Panc1 (cell line): ENCODE results near the gene PSTK. TPM values are rescaled to one million over a fixed set of nuclear protein-coding genes. Genes with fewer than 3 reads are reported as not detected.

ENCODE experiments used
- ATAC-seq: fragments of 200-7000 bp; cut with Tn5 transposase; 2 replicates; pipeline ENCODE4 v1.9.1; 2020; ENCODE audit warnings: mild to moderate bottlenecking, moderate library complexity
- BruUV-seq: library from RNA; stranded (reverse); fragments of 400-500 nt; replicated peaks from 2 replicates; lab custom pipeline; 2021; lab: Mats Ljungman, UMichigan
- CTCF ChIA-PET: fragments of 300-600 bp; sonication (Branson Sonifier 250); formaldehyde crosslinking; loops from one replicate; lab custom pipeline; 2022; ENCODE audit warnings: antibody characterized with exemption; lab: Charles Lee
- POLR2A ChIA-PET: fragments of 300-600 bp; sonication (Branson Sonifier 250); formaldehyde crosslinking; loops from one replicate; lab custom pipeline; 2022; ENCODE audit warnings: antibody characterized with exemption; lab: Charles Lee
- DNase-seq: peaks from one replicate; pipeline ENCODE4 v3.0.0-alpha.2; 2010; ENCODE audit warnings: low read depth, low spot score
- H3K27ac ChIP-seq: 2 replicates; pipeline ENCODE4 v1.5.1; 2011; ENCODE audit warnings: mild to moderate bottlenecking, low read length, inconsistent platforms
- H3K27me3 ChIP-seq: fragments of 200-500 bp; sonication (Bioruptor generic); 2 replicates; pipeline ENCODE4 v1.6.0; 2014; ENCODE audit warnings: low read length, inconsistent platforms; ENCODE audit not compliant: control insufficient read depth, insufficient read depth
- H3K36me3 ChIP-seq: fragments of 200-500 bp; sonication (Bioruptor generic); 2 replicates; pipeline ENCODE4 v1.5.1; 2014; ENCODE audit warnings: inconsistent platforms, mild to moderate bottlenecking, low read length, moderate library complexity; ENCODE audit not compliant: control insufficient read depth, insufficient read depth
- H3K4me1 ChIP-seq: 2 replicates; pipeline ENCODE4 v1.5.1; 2011; ENCODE audit warnings: inconsistent platforms, mild to moderate bottlenecking, low read length, moderate library complexity; ENCODE audit not compliant: control insufficient read depth, insufficient read depth
- H3K4me3 ChIP-seq, 2 experiments: 2 replicates each; pipeline ENCODE4 v1.5.1; 2011 to 2012; ENCODE audit warnings: low read depth in 2 of 2, low read length in 2 of 2, mild to moderate bottlenecking in 2 of 2, inconsistent platforms in 1 of 2, moderate library complexity in 1 of 2
- H3K9me3 ChIP-seq: fragments of 200-500 bp; sonication (Bioruptor generic); 2 replicates; pipeline ENCODE4 v1.5.1; 2014; ENCODE audit warnings: low read depth, mild to moderate bottlenecking, inconsistent platforms, low read length, moderate library complexity; ENCODE audit not compliant: control insufficient read depth, insufficient read depth
- POLR2AphosphoS5 ChIP-seq: IDR thresholded peaks from 2 replicates; pipeline ENCODE4 v1.6.1; 2012; ENCODE audit warnings: mild to moderate bottlenecking, low read depth, low read length, moderate library complexity
- REST ChIP-seq, 2 experiments: IDR thresholded peaks; 2 replicates each; pipeline ENCODE4 v1.6.1; 2011 to 2012; ENCODE audit warnings: low read depth in 2 of 2, control low read depth in 1 of 2, low read length in 1 of 2, mild to moderate bottlenecking in 1 of 2, moderate library complexity in 1 of 2; ENCODE audit not compliant: insufficient read depth in 1 of 2
- SIN3A ChIP-seq: IDR thresholded peaks from 2 replicates; pipeline ENCODE4 v1.6.1; 2012; ENCODE audit warnings: low read depth, mild to moderate bottlenecking, low read length, moderate library complexity, borderline replicate concordance; ENCODE audit not compliant: insufficient read depth
- TCF7L2 ChIP-seq: IDR thresholded peaks from 2 replicates; pipeline ENCODE4 v1.6.1; 2011; ENCODE audit warnings: mild to moderate bottlenecking, low read depth, low read length, inconsistent platforms
- in situ Hi-C: cut with HindIII; loops from 2 replicates; pipeline ENCODE4 v1.10.0; 2016; ENCODE audit warnings: low sequenced_read_pairs, low pct_unique_long_range_greater_than_20kb
- intact Hi-C: fragments of 100-400 bp; cut with micrococcal nuclease; formaldehyde crosslinking; loops from one replicate; pipeline ENCODE4 v1.10.0; 2022; ENCODE audit not compliant: unreplicated experiment
- total RNA-seq: library from RNA; stranded (reverse); gene quantifications from one replicate; pipeline ENCODE4 v1.2.1, GENCODE V29; 2021; ENCODE audit not compliant: unreplicated experiment
- TF ChIP-seq, protein P1 (sequence below): fragments of 450-650 bp; IDR thresholded peaks from 2 replicates; pipeline ENCODE4 v1.5.1; 2017; ENCODE audit warnings: mild to moderate bottlenecking

The PSTK gene
- total RNA-seq, 1 experiment from 2014 or later: 15.8 TPM

GRCh38 chr10:122954731-122955050, 25.5 kb upstream of the PSTK start:
- in situ Hi-C loops: no loop called here
- BruUV-seq: no TSS peak
- Histone ChIP-seq H3K9me3 (peaks cover 3% of the 10 kb centered on the region; the same call in 1 of the 2 replicates), H3K36me3 (peaks cover 10% of the 10 kb centered on the region; the same call in 1 of the 2 replicates), H3K27me3 (no peaks in the 10 kb centered on the region), H3K4me1 (peaks cover 23% of the 10 kb centered on the region), H3K27ac (peak overlapping the region; percentile 85), H3K4me3 (peak overlapping the region; percentile 87 to 91)
- TF ChIP-seq, protein P1, sequence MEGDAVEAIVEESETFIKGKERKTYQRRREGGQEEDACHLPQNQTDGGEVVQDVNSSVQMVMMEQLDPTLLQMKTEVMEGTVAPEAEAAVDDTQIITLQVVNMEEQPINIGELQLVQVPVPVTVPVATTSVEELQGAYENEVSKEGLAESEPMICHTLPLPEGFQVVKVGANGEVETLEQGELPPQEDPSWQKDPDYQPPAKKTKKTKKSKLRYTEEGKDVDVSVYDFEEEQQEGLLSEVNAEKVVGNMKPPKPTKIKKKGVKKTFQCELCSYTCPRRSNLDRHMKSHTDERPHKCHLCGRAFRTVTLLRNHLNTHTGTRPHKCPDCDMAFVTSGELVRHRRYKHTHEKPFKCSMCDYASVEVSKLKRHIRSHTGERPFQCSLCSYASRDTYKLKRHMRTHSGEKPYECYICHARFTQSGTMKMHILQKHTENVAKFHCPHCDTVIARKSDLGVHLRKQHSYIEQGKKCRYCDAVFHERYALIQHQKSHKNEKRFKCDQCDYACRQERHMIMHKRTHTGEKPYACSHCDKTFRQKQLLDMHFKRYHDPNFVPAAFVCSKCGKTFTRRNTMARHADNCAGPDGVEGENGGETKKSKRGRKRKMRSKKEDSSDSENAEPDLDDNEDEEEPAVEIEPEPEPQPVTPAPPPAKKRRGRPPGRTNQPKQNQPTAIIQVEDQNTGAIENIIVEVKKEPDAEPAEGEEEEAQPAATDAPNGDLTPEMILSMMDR: no peak
- no peak for ATAC-seq
- ChIA-PET CTCF (interaction anchor here (0.6 kb wide), 1 partner anchor 19 kb away, joined by 3 read pairs; no protein-coding TSS in a partner anchor), POLR2A (interaction anchor here (0.6 to 0.7 kb wide), 2 partner anchors 110 to 554 kb away, joined by 3 to 6 read pairs; no protein-coding TSS in a partner anchor)
- intact Hi-C loops: no loop called here
- DNase-seq: no peak

- ChIA-PET CTCF (no interaction called here), POLR2A (interaction anchor here (0.6 kb wide), 1 partner anchor 46 kb away, joined by 3 read pairs; the partner anchor contains the start of gene FAM24A)
- DNase-seq (no peak), ATAC-seq (no peak)
- in situ Hi-C loops (no loop called here), intact Hi-C loops (no loop called here)
- H3K27me3 ChIP-seq: no peaks in the 10 kb centered on the region
- no TSS peak for BruUV-seq
- no peak overlapping the region for H3K4me3 ChIP-seq
- TF ChIP-seq TCF7L2 (no peak), REST (IDR thresholded peaks at IDR 0.05; ENCODE audit: insufficient read depth in 1 of 2, low read depth in 2 of 2, low read length in 1 of 2) (no peak), POLR2AphosphoS5 (no peak)
- peaks cover 8% of the 10 kb centered on the region; the same call in 1 of the 2 replicates for H3K36me3 ChIP-seq
- peaks cover 3% of the 10 kb centered on the region; the same call in 1 of the 2 replicates for H3K9me3 ChIP-seq
- H3K4me1 ChIP-seq: peaks cover 23% of the 10 kb centered on the region
- H3K27ac ChIP-seq: no peak overlapping the region
These were observed 24.3 kb upstream of the PSTK start for GRCh38 chr10:122955892-122956291.

DNA sequence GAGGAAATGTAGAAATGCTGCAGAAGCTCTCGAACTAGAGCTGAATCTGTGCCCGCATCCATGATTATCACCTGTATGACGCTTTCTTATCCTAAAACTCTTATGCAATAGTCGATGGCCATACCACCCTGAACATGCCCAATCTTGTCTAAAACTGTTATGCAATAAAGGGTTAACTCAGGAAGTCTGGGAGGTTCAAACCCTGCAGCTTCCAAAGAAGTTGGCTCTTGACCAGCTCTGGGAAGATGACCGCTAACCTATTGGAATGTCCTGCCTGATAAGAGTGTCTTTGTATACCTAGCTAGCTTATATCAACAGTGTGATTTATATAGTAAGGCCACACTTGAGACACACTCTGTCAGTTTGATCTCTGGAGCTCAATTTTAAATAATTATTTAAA, 22.7 kb upstream of the PSTK start:
- Histone ChIP-seq H3K4me3 (no peak overlapping the region), H3K4me1 (peaks cover 18% of the 10 kb centered on the region), H3K9me3 (peaks cover 3% of the 10 kb centered on the region; the same call in 1 of the 2 replicates), H3K27me3 (no peaks in the 10 kb centered on the region), H3K36me3 (no peaks in the 10 kb centered on the region), H3K27ac (no peak overlapping the region)
- in situ Hi-C loops: no loop called here
- no TSS peak for BruUV-seq
- TF ChIP-seq TCF7L2 (no peak), REST (IDR thresholded peaks at IDR 0.05; ENCODE audit: insufficient read depth in 1 of 2, low read depth in 2 of 2, low read length in 1 of 2) (no peak), POLR2AphosphoS5 (no peak), SIN3A (no peak)
- TF ChIP-seq, protein P1: no peak
- CTCF ChIA-PET: no interaction called here
- intact Hi-C loops: no loop called here
- DNase-seq (no peak), ATAC-seq (no peak)
- POLR2A ChIA-PET: no interaction called here
